Measurements from ENCODE around the gene SLC12A9.

Gene SLC12A9

DNA sequence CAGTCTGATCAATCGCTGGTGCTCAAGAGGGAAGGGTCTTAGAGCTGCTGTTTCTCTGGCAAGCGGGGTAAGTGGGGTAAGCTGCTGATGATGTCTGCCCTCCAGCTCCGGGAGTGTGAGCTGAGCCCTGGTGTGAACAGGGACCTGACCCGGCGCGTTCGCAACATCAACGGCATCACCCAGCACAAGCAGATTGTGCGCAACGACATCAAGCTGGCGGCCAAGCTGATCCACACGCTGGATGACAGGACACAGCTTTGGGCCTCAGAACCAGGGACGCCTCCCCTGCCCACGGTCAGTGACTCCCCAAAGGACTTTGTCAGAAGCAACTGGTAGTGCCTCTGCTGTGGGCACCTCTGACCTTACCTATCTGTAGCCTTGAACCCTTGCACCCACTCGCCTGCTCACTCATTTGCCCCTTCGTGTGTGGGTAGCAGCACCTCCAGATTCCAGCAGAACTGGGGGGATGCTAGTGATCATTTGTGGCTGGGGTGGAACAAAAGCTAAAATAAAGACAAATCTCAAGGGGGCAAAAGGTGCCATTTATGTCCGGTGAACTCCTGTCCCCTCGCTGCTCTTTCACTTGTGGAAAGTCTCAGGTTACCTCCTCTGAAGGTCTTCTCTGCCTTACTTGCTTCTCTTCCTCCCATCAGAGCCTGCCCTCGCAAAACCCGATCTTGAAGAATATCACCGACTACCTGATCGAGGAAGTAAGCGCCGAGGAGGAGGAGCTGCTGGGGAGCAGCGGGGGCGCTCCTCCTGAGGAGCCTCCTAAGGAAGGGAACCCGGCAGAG is 33.8 kb downstream of the SLC12A9 start:
- no peak for DNase-seq

- no peak for DNase-seq
Observed at GRCh38 chr7:100886936-100887515, 34.5 kb downstream of the SLC12A9 start.

DNA sequence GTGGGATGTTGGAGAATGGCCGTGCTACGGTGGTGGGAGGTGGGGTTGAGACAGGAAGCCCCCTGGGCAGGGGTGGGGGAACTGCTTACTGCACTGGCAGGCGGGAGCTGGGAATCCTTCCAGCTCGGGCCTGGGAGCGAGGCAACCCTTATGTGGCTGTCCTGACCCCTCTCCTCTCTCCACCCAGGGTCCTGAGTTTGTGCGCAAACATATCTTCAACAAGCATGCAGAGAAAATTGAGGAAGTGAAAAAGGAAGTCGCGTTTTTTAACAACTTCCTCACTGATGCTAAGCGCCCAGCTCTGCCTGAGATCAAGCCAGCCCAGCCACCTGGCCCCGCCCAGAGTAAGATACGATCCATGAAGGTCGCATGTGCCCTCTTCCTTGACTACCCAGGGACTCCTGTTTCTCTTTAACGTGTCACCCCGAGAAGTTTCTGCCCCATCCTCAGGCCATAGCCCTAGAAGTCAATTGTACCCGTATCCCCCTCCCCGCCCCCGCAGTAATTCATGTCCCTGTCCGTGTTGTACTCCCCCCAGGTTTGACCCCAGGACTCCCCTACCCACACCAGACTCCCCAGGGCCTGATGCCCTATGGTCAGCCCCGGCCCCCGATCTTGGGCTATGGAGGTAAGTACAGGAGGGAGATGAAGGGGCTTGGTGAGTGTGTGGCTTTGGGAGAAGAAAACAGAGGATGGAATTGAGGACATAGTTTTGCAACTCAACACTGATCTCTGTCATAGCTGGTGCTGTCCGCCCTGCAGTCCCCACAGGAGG is 35.2 kb downstream of the SLC12A9 start:
- peak; percentile 68 for DNase-seq

DNA sequence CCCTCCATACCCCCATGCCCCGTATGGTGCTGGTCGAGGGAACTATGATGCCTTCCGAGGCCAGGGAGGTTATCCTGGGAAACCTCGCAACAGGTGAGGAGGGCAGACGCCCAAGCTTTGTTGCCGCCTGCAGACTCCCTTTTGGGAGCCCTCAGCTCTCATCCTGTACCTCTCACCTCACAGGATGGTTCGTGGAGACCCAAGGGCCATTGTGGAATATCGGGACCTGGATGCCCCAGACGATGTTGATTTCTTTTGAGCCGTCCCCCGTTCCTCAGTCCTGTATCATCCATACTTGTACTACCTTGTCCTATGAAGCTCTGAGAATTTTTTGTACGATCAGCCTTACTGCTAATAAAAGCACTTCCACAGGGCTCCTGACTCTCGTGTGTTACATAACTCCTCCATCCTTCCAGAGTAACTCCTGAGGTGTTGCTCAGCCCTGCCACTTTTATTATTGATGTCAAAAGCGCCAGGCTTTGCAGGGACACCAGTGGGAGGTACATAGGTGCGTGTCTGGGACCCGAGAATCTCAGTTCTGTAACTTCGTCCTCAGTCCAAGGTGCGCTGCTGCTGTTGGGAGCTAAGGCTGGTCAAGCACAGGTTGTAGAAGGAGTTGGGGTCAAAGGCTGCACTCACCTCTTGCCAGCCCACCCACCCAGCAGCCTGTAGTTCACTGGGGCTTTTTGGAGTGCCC is 35.9 kb downstream of the SLC12A9 start:
- DNase-seq, result no peak

DNA sequence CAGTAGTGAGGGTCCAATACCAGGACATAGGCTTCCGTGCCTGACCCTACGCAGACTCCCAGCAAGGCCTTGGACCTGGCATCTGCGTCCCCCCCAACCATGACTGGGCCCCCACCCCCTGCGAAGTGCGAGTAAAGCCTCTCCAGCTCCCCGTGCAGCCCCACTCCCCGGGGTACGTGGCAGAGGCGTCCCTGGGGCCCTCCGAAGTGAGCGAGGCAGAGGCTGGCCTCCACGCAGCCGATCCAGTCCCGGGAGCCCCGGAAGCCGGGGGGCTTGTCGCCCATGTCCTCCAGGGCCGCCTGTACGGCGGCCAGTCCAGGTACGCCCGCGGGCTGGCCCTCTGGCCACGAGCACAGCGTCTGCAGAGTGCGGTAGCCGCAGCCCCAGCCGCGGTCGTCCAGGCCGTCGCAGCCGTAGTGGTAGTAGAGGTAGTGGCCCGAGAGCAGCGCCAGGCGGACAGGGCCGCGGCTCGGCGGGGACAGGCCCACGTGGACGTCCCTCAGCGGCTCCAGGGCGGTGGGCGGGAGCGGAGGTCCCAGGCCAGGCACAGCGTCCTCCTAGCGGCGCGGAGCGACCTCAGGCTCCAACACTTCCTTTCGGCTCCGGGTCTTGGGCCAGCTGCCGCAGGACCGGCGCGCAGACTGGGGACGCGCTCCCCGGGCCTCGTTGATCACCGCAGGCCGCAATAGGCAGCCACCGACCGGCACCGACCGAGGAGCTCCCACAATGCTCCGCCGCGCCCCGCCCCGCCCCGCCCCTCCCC is 36.7 kb downstream of the SLC12A9 start, which contains the start of gene UFSP1:
Gene UFSP1 (minus strand): TSS at position 728 of the 763 bp plus-strand sequence. CDS start 444 bp downstream, at position 284.
- no peak for DNase-seq

- no peak for DNase-seq
Observed at GRCh38 chr7:100890653-100891567, 38.4 kb downstream of the SLC12A9 start.

GRCh38 chr7:100891568-100892247 is 39.2 kb downstream of the SLC12A9 start:
- no peak for DNase-seq

- no peak for DNase-seq
Observed at GRCh38 chr7:100892364-100893317, 40.1 kb downstream of the SLC12A9 start.

- DNase-seq, result no peak
Observed at GRCh38 chr7:100893318-100893895, 40.9 kb downstream of the SLC12A9 start.

DNA sequence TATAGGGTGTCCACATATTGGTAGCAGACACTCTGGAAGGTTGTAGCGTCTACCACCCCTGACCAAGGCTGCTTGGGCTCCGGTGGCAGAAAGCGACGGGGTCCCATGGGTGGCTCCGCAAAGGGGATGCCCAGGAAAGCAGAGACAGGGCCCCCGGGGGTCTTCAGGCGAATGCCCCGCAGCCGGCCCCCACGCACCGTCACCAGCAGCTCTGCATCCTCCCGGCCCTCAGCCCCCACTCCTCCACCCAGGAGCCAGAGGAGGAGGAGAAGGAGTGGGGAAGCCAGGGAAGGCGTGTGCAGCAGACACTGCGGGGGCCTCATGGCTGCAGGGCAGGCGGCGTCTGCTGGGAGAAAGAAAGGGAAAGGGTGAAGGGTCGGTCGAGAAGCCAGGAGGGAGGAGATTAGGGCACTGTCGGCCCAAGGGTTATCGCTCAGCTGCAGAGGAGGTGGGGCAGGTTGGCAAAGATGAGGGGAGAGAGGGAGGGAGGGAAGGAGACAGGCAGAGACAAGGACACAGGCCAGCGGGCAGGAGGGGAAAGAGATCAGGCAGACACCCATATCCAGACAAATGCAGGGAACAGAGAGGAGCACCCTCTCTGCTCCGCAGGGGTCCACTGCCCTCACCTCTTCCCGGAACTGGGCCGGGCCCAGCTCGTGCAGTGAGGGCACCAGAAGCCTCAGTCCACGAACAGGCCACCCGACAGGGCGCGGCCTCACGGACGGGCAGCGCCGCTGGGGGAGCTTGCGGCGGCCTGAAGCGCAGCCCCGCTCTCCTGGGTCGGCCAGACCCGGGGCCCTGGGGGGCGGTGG is 41.6 kb downstream of the SLC12A9 start:
- DNase-seq, result no peak

- DNase-seq, result no peak
Observed at GRCh38 chr7:100894860-100895700, 42.6 kb downstream of the SLC12A9 start.

DNA sequence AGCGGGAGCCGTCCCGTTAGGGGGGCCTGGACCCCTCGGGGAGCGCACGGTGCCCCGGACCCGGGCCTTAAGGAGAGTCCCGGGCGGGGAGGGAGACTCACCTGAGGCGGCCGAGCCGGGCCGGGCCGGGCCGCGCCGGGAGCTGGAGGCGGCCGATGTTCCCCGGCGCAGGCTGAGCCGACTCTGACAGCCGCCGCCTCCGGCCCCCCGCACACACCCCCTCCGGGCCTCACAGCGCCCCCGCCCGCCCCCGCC is 43.1 kb downstream of the SLC12A9 start, which contains the start of gene ACHE:
Gene ACHE (minus strand): TSS at position 188 of the 255 bp plus-strand sequence. CDS start 1,656 bp downstream, outside the sequence.
- no peak for DNase-seq

GRCh38 chr7:100895956-100896731 is 43.6 kb downstream of the SLC12A9 start:
- DNase-seq, result no peak

- DNase-seq, result no peak
Observed at GRCh38 chr7:100896732-100897608, 44.5 kb downstream of the SLC12A9 start.

- DNase-seq, result no peak
Observed at GRCh38 chr7:100897772-100898454, 45.4 kb downstream of the SLC12A9 start.
